ENCODE data around the gene DGCR2. TPM values are rescaled to one million over a fixed set of nuclear protein-coding genes. Genes with fewer than 3 reads are reported as not detected.

DGCR2 gene
- total and polyA plus RNA-seq, 2 experiments from 2014 or later, result 18.5 to 83.0 TPM

DNA sequence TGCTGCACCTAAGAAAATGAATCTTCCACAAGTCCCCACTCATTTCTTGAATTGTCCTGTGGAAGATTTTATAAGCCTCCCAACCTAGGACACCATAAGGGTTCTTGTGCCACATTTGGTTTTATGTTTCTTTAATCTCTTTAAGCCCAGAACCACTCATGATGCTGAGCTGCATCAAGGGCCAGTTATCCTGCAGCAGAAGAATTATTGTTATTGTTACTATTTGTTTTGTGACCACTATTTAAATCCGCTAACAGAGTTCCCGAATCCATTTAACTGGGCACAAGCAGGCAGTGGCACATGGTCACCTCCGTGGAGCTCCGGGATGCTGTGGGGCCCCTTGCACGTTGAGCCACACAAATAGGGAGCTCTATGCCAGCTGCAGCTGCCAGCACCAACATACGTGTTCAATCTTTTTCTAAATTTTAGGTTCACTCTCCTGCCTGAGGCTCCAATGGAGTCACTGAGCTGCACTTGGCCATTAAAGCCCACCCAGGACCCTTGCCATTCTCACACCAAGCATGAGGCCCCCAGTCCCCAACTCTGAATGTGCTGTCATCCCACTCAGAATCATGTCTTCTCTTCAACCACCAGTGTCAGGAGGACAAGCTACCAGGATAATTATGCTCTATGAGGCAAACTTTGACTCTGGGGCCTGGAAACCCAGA is 60.6 kb downstream of the DGCR2 start:
- peaks cover 11% of the 10 kb centered on the region; the same call in 1 of the 2 replicates for H4K20me1 ChIP-seq (replicated peaks; ENCODE audit: insufficient read depth)
- peaks cover 6% of the 10 kb centered on the region for H3K27me3 Mint-ChIP-seq (ENCODE audit: insufficient read depth, low read depth, poor library complexity)
- peaks cover 41% of the 10 kb centered on the region for H3K36me3 Mint-ChIP-seq (ENCODE audit: low read depth)
- H3K4me1 ChIP-seq (ENCODE audit: insufficient read depth), result no peaks in the 10 kb centered on the region
- ATAC-seq, result no peak
- no peak overlapping the region for H2AFZ ChIP-seq
- no peak overlapping the region for H3K4me3 ChIP-seq
- no peak overlapping the region for H3K27ac Mint-ChIP-seq
- DNase-seq (ENCODE audit: low spot score), result no peak
- no peak overlapping the region for H3K4me3 Mint-ChIP-seq
- no peak overlapping the region for H3K4me2 ChIP-seq
- no peaks in the 10 kb centered on the region for H3K27me3 ChIP-seq (ENCODE audit: insufficient read depth)
- no peak overlapping the region for H3K27ac ChIP-seq (ENCODE audit: low read depth)
- no peaks in the 10 kb centered on the region for H3K79me2 ChIP-seq (replicated peaks; ENCODE audit: insufficient read depth)
- no peaks in the 10 kb centered on the region for H3K9me3 Mint-ChIP-seq
- no peaks in the 10 kb centered on the region for H3K4me1 Mint-ChIP-seq
- TF ChIP-seq EZH2phosphoT487 (IDR thresholded peaks at IDR 0.05; ENCODE audit: unreplicated experiment) (no peak), NANOG (IDR thresholded peaks at IDR 0.05; ENCODE audit: borderline replicate concordance) (no peak), EZH2 (IDR thresholded peaks at IDR 0.05; ENCODE audit: low read depth, unreplicated experiment) (no peak), STAT1 (IDR thresholded peaks at IDR 0.05; ENCODE audit: unreplicated experiment) (no peak)
- TF ChIP-seq, protein P1, sequence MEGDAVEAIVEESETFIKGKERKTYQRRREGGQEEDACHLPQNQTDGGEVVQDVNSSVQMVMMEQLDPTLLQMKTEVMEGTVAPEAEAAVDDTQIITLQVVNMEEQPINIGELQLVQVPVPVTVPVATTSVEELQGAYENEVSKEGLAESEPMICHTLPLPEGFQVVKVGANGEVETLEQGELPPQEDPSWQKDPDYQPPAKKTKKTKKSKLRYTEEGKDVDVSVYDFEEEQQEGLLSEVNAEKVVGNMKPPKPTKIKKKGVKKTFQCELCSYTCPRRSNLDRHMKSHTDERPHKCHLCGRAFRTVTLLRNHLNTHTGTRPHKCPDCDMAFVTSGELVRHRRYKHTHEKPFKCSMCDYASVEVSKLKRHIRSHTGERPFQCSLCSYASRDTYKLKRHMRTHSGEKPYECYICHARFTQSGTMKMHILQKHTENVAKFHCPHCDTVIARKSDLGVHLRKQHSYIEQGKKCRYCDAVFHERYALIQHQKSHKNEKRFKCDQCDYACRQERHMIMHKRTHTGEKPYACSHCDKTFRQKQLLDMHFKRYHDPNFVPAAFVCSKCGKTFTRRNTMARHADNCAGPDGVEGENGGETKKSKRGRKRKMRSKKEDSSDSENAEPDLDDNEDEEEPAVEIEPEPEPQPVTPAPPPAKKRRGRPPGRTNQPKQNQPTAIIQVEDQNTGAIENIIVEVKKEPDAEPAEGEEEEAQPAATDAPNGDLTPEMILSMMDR (conservative IDR thresholded peaks at IDR 0.05; ENCODE audit: low read depth in 2 of 2), result no peak
- H3K9me2 ChIP-seq (ENCODE audit: insufficient read depth), result no peaks in the 10 kb centered on the region
- no peaks in the 10 kb centered on the region for H3F3A ChIP-seq (replicated peaks; ENCODE audit: low read depth)
- H3K36me3 ChIP-seq (ENCODE audit: insufficient read depth), result no peaks in the 10 kb centered on the region

DNA sequence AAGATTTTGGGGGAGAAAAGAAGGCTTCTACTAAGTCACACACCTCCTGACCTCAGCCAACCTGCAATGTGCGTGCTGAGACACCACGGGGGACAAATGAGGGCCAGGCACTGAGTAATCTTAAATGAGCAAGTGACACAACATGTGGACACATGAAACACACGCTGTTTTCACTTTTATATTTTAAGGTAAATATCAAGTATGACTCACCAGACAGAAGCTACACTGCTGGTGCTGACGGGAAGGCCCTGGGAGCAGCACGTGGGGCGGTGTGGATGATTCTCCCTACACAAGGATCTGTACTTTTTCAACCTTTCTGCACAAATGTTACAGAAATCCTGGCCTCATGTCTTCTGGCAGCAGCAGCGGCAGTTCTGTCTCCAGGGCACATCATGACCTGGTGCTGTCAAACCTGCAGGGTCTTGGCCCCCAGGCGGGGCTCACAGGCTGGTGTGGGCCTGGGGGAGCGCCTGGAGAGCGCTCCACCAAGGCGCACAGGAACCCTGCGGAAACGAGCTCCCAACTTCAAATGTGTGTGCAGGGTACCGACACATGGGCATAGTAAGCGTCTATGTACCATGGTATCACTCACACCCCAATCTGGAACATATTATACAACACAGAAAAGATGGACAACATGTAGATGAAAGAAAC is 61.7 kb downstream of the DGCR2 start:
- DNase-seq (ENCODE audit: low spot score), result no peak
- Histone ChIP-seq H4K20me1 (replicated peaks; ENCODE audit: insufficient read depth) (peaks cover 11% of the 10 kb centered on the region; the same call in 1 of the 2 replicates), H3K79me2 (replicated peaks; ENCODE audit: insufficient read depth) (no peaks in the 10 kb centered on the region), H3K4me2 (no peak overlapping the region), H2AFZ (no peak overlapping the region), H3K4me3 (no peak overlapping the region), H3K9me2 (ENCODE audit: insufficient read depth) (no peaks in the 10 kb centered on the region), H3K27me3 (ENCODE audit: insufficient read depth) (no peaks in the 10 kb centered on the region), H3K27ac (ENCODE audit: low read depth) (no peak overlapping the region), H3K36me3 (ENCODE audit: insufficient read depth) (no peaks in the 10 kb centered on the region), H3F3A (replicated peaks; ENCODE audit: low read depth) (no peaks in the 10 kb centered on the region), H3K4me1 (ENCODE audit: insufficient read depth) (no peaks in the 10 kb centered on the region)
- H3K4me3 Mint-ChIP-seq, result no peak overlapping the region
- no peaks in the 10 kb centered on the region; the same call in 2 of the 3 replicates for H3K9me3 Mint-ChIP-seq
- peak overlapping the region; percentile 63; the same call in 1 of the 2 replicates for H3K27ac Mint-ChIP-seq
- H3K27me3 Mint-ChIP-seq (ENCODE audit: insufficient read depth, low read depth, poor library complexity), result peaks cover 6% of the 10 kb centered on the region
- no peaks in the 10 kb centered on the region for H3K4me1 Mint-ChIP-seq
- peaks cover 36% of the 10 kb centered on the region for H3K36me3 Mint-ChIP-seq (ENCODE audit: low read depth)
- no peak for ATAC-seq
- TF ChIP-seq, protein P2, sequence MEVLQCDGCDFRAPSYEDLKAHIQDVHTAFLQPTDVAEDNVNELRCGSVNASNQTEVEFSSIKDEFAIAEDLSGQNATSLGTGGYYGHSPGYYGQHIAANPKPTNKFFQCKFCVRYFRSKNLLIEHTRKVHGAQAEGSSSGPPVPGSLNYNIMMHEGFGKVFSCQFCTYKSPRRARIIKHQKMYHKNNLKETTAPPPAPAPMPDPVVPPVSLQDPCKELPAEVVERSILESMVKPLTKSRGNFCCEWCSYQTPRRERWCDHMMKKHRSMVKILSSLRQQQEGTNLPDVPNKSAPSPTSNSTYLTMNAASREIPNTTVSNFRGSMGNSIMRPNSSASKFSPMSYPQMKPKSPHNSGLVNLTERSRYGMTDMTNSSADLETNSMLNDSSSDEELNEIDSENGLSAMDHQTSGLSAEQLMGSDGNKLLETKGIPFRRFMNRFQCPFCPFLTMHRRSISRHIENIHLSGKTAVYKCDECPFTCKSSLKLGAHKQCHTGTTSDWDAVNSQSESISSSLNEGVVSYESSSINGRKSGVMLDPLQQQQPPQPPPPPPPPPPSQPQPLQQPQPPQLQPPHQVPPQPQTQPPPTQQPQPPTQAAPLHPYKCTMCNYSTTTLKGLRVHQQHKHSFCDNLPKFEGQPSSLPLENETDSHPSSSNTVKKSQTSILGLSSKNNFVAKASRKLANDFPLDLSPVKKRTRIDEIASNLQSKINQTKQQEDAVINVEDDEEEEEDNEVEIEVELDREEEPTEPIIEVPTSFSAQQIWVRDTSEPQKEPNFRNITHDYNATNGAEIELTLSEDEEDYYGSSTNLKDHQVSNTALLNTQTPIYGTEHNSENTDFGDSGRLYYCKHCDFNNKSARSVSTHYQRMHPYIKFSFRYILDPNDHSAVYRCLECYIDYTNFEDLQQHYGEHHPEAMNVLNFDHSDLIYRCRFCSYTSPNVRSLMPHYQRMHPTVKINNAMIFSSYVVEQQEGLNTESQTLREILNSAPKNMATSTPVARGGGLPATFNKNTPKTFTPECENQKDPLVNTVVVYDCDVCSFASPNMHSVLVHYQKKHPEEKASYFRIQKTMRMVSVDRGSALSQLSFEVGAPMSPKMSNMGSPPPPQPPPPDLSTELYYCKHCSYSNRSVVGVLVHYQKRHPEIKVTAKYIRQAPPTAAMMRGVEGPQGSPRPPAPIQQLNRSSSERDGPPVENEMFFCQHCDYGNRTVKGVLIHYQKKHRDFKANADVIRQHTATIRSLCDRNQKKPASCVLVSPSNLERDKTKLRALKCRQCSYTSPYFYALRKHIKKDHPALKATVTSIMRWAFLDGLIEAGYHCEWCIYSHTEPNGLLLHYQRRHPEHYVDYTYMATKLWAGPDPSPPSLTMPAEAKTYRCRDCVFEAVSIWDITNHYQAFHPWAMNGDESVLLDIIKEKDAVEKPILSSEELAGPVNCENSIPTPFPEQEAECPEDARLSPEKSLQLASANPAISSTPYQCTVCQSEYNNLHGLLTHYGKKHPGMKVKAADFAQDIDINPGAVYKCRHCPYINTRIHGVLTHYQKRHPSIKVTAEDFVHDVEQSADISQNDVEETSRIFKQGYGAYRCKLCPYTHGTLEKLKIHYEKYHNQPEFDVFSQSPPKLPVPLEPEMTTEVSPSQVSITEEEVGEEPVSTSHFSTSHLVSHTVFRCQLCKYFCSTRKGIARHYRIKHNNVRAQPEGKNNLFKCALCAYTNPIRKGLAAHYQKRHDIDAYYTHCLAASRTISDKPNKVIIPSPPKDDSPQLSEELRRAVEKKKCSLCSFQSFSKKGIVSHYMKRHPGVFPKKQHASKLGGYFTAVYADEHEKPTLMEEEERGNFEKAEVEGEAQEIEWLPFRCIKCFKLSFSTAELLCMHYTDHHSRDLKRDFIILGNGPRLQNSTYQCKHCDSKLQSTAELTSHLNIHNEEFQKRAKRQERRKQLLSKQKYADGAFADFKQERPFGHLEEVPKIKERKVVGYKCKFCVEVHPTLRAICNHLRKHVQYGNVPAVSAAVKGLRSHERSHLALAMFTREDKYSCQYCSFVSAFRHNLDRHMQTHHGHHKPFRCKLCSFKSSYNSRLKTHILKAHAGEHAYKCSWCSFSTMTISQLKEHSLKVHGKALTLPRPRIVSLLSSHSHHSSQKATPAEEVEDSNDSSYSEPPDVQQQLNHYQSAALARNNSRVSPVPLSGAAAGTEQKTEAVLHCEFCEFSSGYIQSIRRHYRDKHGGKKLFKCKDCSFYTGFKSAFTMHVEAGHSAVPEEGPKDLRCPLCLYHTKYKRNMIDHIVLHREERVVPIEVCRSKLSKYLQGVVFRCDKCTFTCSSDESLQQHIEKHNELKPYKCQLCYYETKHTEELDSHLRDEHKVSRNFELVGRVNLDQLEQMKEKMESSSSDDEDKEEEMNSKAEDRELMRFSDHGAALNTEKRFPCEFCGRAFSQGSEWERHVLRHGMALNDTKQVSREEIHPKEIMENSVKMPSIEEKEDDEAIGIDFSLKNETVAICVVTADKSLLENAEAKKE (CRISPR knock-in tag; IDR thresholded peaks at IDR 0.05), result no peak
- TF ChIP-seq ZNF114 (CRISPR knock-in tag; IDR thresholded peaks at IDR 0.05) (no peak), CREB1 (CRISPR knock-in tag; IDR thresholded peaks at IDR 0.05; ENCODE audit: low read depth) (no peak), POLR2AphosphoS5 (IDR thresholded peaks at IDR 0.05; ENCODE audit: low read depth) (no peak), EZH2 (IDR thresholded peaks at IDR 0.05; ENCODE audit: low read depth, unreplicated experiment) (no peak), NANOG (IDR thresholded peaks at IDR 0.05; ENCODE audit: borderline replicate concordance) (no peak), EZH2phosphoT487 (IDR thresholded peaks at IDR 0.05; ENCODE audit: unreplicated experiment) (no peak)
- TF ChIP-seq, protein P1 (conservative IDR thresholded peaks at IDR 0.05; ENCODE audit: low read depth in 2 of 2), result no peak

Data from GM23338 (cell line).